GM19395 (cell line): Measurements from ENCODE around the gene ERVMER34-1.

Experiments used
- ATAC-seq: cut with Tn5 transposase; IDR thresholded peaks from one replicate; pipeline ENCODE4 v1.9.1; 2021; ENCODE audit warnings: mild to moderate bottlenecking, moderate library complexity; ENCODE audit not compliant: unreplicated experiment

ERVMER34-1 gene, protein sequence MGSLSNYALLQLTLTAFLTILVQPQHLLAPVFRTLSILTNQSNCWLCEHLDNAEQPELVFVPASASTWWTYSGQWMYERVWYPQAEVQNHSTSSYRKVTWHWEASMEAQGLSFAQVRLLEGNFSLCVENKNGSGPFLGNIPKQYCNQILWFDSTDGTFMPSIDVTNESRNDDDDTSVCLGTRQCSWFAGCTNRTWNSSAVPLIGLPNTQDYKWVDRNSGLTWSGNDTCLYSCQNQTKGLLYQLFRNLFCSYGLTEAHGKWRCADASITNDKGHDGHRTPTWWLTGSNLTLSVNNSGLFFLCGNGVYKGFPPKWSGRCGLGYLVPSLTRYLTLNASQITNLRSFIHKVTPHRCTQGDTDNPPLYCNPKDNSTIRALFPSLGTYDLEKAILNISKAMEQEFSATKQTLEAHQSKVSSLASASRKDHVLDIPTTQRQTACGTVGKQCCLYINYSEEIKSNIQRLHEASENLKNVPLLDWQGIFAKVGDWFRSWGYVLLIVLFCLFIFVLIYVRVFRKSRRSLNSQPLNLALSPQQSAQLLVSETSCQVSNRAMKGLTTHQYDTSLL

DNA sequence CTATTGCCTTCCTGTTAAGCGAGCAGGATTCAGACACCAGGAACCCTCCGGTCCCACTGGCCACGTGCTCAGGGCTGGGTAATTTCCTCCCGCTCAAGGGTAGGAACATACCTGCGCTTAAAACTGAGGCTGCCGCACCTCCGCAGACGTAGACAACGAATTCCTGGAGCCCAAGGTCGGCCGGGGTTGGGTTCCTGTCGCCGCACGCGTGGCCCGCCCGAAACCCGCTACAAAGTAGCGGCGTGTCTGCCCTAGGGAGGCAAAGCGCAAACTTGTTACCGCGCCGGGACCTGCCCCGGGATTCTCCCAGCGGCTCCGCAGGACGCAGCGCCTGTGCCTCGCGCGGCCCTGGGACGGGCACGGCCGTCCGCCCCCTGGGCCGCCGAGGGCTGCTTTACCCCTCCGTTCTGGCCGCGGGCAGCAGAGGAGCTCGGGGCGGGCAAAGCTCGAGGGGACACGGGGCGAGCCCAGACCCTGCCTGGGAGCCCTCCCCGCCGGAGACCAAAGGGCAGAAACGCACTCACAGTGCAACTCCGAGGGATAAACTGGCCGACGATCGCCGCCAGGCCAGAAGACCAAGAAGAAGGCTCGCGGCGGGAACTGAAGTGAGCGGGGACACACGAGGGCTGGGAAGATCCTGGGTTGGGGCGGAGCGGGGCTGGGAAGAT, at the start of gene ERVMER34-1:
Gene ERVMER34-1, minus strand, starts transcription at position 607 of the 668 bp plus-strand sequence. CDS start 5,905 bp downstream, outside the sequence.
- no peak for ATAC-seq

DNA sequence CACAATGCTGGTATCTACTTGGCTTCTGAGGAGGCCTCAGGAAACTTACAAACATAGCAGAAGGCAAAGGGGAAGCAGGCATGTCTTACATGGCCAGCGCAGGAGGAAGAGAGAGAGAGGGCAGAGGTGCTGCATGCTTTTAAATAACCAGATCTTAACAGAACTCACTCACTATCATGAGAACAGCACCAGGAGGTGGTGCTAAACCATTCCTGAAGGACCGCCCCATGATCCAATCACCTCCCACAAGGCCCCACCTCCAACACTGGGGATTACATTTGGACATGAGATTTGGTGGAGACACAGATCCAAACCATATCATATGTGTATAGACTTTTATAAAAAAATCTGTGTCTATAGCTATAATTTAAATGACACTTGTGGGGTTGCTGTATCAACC, 48.6 kb upstream of the ERVMER34-1 start:
- ATAC-seq: no peak

DNA sequence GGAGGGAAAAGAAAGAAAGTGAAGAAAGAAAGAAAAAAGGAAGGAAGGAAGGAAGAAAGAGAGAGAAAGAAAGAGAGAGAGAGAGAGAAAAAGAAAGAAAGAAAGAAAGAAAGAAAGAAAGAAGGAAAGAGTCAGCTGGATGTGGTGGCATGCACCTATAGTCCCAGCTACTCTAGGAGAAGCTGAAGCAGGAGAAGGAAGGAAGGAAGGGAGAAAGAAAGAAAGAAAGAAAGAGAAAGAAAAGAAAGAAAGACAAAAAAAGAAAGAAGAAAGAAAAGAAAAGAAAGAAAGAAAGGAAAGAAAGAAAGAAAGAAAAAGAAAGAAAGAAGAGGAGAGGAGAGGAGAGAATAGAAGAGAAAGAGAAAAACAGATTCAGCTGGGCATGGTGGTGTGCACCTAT, 44.3 kb upstream of the ERVMER34-1 start:
- no peak for ATAC-seq

DNA sequence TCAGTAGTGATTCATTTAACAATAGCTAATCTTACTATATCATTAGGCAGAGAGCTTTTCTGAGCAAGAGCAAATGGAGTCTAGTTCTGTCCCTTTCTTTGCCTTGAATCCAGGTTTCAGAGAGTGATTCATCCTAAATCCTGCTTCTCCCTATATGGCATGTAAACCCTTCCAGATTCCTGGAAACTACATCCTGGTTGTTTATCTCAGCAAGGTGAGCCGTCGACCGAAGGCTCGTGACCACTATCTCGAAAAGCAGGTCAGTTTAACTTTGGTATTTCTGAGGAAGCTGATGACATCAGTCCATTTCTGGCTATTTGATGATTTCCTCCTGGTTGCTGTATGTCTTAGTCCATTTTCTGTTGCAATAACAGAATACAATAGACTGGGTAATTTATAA, 40.7 kb upstream of the ERVMER34-1 start:
- ATAC-seq: no peak

- ATAC-seq: no peak
Observed at GRCh38 chr4:52789774-52790173, 38.5 kb upstream of the ERVMER34-1 start.

DNA sequence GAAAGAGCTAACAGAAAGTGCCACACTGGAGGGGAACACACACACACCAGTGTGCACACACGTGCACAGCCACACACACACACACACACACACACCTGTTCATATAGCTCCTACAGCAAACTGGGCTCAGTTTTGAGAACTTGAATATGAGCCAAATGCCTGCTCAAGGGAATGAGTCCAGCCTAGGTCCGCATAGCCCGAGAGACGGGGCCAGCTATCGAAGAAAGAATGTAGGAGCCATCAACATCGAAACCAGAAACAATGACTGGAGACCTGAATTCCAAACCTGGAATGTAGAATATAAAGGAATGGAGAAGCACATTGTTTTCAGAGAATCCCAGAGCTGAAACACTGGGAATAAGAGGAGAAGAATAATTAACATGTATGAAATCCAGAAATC, 37.6 kb upstream of the ERVMER34-1 start:
- ATAC-seq: no peak

DNA sequence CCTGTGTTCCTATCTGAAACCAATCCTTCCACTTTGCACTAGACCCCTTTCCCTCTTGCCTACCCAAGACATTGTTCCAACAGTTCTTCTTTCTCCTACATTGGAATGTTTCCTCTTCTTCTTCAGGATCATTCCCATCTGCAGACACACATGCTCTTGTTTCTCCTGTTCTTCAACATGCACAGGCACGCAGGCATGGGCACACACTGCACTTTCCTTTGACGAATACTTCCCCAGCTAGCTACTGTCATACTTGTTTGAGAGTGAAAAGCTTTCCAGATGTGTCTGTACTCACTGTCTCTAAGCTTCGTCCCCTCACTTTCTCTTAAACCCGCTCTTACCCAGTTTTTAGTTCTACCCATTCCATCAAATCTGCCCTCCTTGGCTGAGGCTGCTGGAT, 31.8 kb upstream of the ERVMER34-1 start:
- no peak for ATAC-seq

DNA sequence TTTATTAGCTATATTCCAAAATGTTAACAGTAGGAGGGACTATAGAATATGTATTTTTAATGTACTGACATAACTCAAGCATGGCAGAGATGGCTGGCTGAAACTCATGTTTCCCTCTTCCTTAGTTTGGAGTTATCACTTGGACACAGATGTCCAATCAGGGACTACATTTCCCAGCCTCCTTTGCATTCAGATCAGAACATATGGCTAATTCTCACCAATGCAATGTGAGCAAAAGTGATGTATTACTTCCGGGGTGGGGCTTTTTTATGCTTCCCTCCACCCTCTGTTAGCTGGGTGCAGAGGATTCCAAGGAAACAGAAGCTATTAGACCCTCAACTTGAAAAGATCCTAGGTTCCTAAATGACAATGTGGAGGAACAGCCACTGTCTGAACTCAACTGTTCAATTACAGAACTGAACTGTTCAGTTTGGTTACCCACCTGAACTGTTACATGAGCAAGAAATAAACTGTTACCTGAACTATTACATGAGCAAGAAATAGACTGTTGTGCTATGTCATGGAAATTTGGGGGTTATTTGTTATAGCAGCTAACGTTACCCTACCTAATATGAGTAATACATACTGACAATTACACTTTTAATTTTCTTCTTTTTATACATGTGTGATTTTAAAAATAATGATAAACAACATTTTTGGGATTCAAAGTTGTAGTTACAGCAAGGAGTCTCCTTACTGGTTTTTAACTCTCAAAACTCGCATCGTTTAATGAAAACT, 29.6 kb upstream of the ERVMER34-1 start:
- no peak for ATAC-seq

- no peak for ATAC-seq
Observed at GRCh38 chr4:52780206-52780605, 29.0 kb upstream of the ERVMER34-1 start.

DNA sequence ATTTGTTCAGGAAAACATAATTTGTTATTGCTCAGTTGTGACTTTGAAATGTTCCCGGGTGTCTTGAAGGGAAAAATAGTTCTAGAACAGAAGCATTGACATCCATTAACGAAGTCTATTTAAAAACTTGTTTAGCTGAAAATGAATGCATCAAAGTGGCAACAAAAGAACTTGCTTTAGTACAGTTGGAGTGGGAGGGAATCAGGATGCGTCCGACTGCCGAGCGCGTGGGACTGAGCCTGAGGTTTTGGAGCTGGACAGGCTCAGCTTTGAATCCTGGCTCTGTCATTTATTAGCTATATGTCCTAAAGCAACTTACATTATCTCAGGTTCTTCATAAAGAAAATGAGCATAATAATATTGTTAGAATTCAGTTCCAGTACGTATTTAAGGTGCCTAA, 9.0 kb upstream of the ERVMER34-1 start:
- ATAC-seq: no peak

DNA sequence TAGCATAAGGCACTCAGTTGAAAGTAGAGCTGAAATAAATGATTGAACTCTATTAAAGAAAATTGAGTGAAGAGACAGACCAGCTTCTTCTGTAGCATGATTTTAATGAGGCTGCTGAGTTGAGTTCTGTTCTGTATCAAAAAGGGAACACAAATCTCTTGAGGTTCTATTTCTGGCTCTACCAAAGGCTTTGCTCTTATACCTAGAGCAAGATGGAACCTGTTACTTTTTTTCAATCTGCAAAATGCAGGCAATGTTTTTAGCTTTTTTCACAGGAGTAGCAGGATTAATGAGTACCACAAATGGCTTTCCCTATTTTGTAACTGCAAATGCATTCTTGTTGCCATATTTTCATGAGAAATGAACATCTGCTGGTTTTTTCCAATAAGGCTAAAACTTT, 4.2 kb upstream of the ERVMER34-1 start:
- no peak for ATAC-seq

GRCh38 chr4:52752936-52753335, 1.7 kb upstream of the ERVMER34-1 start:
- no peak for ATAC-seq

GRCh38 chr4:52751487-52751911, 274 bp upstream of the ERVMER34-1 start:
- no peak for ATAC-seq

DNA sequence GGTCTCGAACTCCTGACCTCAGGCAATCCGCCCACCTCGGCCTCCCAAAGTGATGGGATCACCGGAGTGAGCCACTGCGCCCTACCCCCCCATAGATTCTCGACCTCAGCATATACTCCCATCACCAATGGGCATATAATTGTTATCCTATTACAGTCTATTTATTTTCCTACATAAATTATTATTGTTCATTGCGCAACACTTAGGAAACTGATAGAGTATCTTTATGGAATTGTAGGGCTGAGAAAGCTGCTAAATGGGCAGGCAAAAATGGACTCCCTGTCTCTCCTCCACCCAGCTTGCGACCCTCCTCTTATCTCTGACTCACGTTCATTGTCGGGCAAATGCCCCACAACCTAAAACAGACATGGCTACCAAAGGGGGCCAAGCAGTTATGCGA, 1.0 kb downstream of the ERVMER34-1 start:
- no peak for ATAC-seq

DNA sequence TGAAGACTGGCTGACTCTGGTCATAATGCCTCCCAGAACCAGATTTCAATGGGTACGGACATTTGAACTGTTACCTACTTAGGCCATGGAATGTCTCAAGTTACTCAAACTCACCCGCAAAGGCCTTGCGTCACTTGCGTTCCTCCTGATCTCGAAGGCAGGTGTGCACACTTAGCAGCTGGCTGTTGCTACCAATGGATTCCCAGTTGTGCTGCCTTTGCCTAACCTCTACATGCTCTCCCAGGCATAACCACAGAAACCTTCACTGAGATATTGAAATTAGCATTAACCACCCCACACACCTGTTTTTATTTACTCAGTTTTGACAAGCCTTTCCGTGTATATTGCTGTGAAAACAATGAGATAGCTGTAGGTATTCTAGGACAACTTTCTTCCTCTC, 2.8 kb downstream of the ERVMER34-1 start:
- peak; percentile 66 for ATAC-seq

GRCh38 chr4:52744588-52744987, 6.6 kb downstream of the ERVMER34-1 start:
- no peak for ATAC-seq

DNA sequence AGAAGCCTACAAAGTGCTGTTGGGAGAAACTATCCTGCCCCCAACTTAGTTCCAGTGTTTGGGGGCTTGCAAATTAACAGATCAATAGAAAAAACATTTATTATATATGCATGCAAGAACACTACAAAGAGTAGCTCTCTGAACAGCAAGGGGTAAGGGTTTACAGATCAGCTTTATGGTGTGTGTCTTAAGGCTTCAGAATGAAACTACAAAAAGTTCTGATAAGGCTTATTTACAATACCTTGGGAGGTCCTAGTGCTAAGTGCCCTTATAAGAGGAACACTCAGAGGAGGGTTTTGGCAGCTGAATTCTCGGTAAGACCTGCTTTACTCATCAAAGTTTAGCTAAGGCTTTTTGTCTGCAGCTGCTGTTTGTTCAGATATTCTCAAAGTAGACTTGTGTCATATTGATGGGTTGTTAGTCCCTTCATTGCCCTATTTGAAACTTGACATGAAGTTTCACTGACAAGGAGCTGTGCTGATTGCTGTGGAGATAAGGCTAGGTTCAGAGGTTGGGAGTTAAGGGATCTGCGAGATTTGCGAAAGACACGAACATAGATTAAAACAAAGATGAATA, 7.7 kb downstream of the ERVMER34-1 start:
- ATAC-seq: no peak

DNA sequence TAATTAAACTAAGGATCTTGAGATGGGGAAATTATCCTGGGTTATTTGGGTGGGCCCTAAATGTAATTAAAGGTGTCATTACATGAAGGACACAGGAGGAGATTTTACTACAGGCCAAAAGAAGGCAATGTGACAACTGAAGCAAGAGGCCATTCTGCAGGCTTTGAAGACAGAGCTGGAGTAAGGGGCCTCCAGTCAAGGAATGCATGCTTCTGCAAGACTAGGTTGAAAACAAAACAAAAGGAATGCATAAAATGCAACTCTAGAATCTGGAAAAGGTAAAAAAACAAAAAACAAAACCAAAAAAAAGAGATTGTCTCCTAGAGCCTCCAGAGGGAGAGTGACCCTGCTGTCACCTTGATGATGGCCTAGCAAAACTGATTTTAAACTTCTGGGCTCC, 21.6 kb downstream of the ERVMER34-1 start:
- no peak for ATAC-seq

GRCh38 chr4:52728691-52729240, 22.5 kb downstream of the ERVMER34-1 start:
- no peak for ATAC-seq

DNA sequence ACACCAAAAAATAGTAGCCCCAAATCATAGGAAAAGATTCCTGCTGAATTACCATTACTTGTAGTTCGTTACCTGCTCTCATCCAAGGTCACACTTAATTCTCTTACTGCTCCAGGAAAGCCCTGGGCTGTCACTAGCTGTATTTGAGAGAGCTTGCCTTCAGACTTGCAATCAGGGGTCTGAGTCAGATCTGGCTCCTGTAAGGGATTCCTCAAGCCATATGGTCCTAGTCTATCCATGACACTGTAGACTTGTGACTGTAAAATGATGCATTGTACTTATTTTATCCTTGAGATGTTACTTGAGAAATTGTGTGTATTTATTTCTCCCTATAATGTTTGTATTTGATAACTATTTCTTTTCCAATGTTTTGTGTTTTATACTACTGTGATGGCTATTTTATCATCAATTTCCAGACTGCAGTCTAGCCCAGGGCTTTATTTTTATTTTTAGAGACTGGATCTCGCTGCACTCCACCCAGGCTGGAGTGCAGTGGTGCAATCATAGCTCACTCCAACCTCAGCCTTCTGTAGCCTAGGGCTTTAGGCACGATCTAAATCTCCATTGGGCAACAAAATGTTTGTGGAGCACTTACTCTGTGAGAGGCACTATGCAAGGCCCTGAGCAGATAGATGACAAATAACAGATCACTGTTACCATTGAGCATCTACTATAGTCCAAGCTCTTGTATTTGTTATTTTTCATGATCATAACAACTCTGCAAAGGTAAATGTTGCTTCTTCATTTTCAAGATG, 24.2 kb downstream of the ERVMER34-1 start:
- no peak for ATAC-seq
